GM18951 (cell line): ENCODE data around the gene RSU1.
"Not testable (repeated sequence)": the region's sequence is repeated elsewhere in the genome, so short reads cannot be mapped to it uniquely, and the experiment has no call there.

ENCODE experiments used
- POLR2A ChIP-seq: IDR thresholded peaks from 4 replicates; pipeline ENCODE4 v1.6.1; 2011; ENCODE audit warnings: mild to moderate bottlenecking; ENCODE audit not compliant: insufficient read length, insufficient read depth; ENCODE audit errors: extremely low read depth
- in situ Hi-C: fragments of 300-500 bp; cut with MboI; formaldehyde crosslinking; loops from one replicate; pipeline ENCODE4 v1.12.0; 2022; ENCODE audit warnings: low sequenced_read_pairs, mixed read lengths, inconsistent platforms; ENCODE audit not compliant: unreplicated experiment

Gene RSU1

GRCh38 chr10:16765509-16766375, 51.5 kb downstream of the RSU1 start:
- in situ Hi-C loops, result no loop called here

GRCh38 chr10:16761300-16761699, 55.9 kb downstream of the RSU1 start:
- no peak for TF ChIP-seq POLR2A
- in situ Hi-C loops, result no loop called here

More at GRCh38 chr10:16765509-16766375, 51.5 kb downstream of the RSU1 start:
- TF ChIP-seq POLR2A, result no peak

DNA sequence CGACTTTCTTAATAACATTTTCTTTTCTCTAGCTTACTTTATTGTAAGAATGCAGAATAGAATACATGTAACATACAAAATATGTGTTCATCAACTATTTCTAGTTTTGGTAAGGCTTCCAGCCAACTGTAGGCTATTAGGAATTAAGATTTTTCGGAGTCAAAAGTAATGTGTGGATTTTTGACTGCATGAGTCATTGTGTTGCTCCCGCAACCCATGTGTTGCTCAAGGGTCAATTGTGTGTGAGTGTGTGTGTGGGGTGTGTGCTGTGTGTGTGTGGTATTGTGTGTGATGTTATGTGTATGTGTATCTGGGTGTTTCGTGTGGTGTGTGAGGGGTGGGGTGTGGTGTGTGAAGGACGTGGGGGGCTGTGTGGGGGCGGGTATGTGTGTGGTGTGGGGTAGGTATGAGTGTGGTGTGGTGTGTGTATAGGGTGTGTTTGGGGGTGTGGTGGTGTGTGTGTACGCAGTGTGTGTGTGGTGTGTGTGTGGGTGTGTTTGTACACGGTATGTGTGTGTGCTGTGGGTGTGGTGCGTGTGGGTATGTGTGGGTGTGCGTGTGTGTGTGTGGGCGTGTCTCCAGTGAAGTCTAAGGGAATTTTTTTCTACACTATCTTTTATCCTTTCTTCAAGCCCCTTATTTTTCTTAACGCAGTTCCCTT, 60.5 kb downstream of the RSU1 start:
- in situ Hi-C loops, result no loop called here
- TF ChIP-seq POLR2A, result no peak

GRCh38 chr10:16754765-16755164, 62.5 kb downstream of the RSU1 start:
- in situ Hi-C loops, result no loop called here
- no peak for TF ChIP-seq POLR2A

GRCh38 chr10:16752849-16753248, 64.4 kb downstream of the RSU1 start:
- in situ Hi-C loops, result not testable (repeated sequence)

GRCh38 chr10:16752099-16752498, 65.1 kb downstream of the RSU1 start:
- in situ Hi-C loops, result no loop called here
- no peak for TF ChIP-seq POLR2A

- no peak for TF ChIP-seq POLR2A
- in situ Hi-C loops, result no loop called here
Measured at GRCh38 chr10:16751244-16751643, 66.0 kb downstream of the RSU1 start.

GRCh38 chr10:16750461-16750860, 66.8 kb downstream of the RSU1 start:
- in situ Hi-C loops, result no loop called here
- TF ChIP-seq POLR2A, result no peak

- TF ChIP-seq POLR2A, result no peak
- in situ Hi-C loops, result no loop called here
Measured at GRCh38 chr10:16748749-16749148, 68.5 kb downstream of the RSU1 start.

GRCh38 chr10:16746856-16747255, 70.4 kb downstream of the RSU1 start:
- no peak for TF ChIP-seq POLR2A
- in situ Hi-C loops, result no loop called here

- no peak for TF ChIP-seq POLR2A
- in situ Hi-C loops, result no loop called here
Measured at GRCh38 chr10:16745061-16745460, 72.2 kb downstream of the RSU1 start.

GRCh38 chr10:16742165-16742960, 74.9 kb downstream of the RSU1 start:
- in situ Hi-C loops, result no loop called here
- no peak for TF ChIP-seq POLR2A

DNA sequence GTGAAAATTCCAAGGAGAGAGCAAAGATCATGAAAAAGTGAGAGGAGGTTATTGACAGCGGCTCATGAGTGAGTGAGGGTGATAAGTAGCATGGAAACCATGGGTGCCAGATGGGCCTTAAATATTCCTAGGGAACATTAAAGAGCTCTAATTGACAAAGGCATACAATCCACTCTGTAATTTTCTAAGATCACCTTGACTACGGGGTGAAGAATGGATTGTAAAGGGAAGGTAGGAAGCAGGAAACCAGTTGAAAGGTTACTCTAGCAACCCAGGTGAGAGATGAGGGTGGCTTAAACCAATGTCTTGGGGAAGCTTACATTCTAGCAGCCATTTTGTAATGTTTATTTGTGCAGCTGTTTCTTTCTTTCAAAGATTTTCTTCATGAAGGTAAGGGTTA, 75.7 kb downstream of the RSU1 start:
- TF ChIP-seq POLR2A, result no peak
- in situ Hi-C loops, result no loop called here
